Erythroblast (primary cell): ENCODE measurements around the gene MCF2L2.
A peak's percentile ranks its signal among the peaks of the same experiment; 100 is the strongest.

Experiments
- GATA1 ChIP-seq: IDR thresholded peaks from 2 replicates; pipeline ENCODE4 v1.6.1; 2011; ENCODE audit warnings: low read depth, mild to moderate bottlenecking, control low read depth, low read length, moderate library complexity
- POLR2A ChIP-seq: IDR thresholded peaks from 2 replicates; pipeline ENCODE4 v1.6.1; 2011; ENCODE audit warnings: mild to moderate bottlenecking, low read length

- TF ChIP-seq POLR2A, result peak; percentile 55
- TF ChIP-seq GATA1, result no peak
Measured at GRCh38 chr3:183253528-183254486, 174.6 kb downstream of the MCF2L2 start.
